Erythroblast (primary cell): ENCODE measurements around the gene FRK.

ENCODE experiments used
- GATA1 ChIP-seq: IDR thresholded peaks from 2 replicates; pipeline ENCODE4 v1.6.1; 2011; ENCODE audit warnings: low read depth, mild to moderate bottlenecking, control low read depth, low read length, moderate library complexity
- POLR2A ChIP-seq: IDR thresholded peaks from 2 replicates; pipeline ENCODE4 v1.6.1; 2011; ENCODE audit warnings: mild to moderate bottlenecking, low read length

GRCh38 chr6:115922971-115923370 lies 137.7 kb downstream of the FRK start:
- TF ChIP-seq POLR2A (no peak), GATA1 (no peak)
